Left lung (tissue), 10 donors: ENCODE results near the gene RAX. TPM values are rescaled to one million over a fixed set of nuclear protein-coding genes. Genes with fewer than 3 reads are reported as not detected.

ENCODE experiments used
- ATAC-seq: fragments of 200-7000 bp; cut with Tn5 transposase; one replicate; pipeline ENCODE4 v1.9.1; 2020; ENCODE audit warnings: moderate library complexity
- DNase-seq, 4 donors: peaks; one replicate each; pipeline ENCODE4 v3.0.0-alpha.2; 2013 to 2020
- H3K27ac ChIP-seq, 2 donors: fragments of 200-600 bp; sonication (generic) in 1 of 2; one replicate each; pipeline versions ENCODE4 v1.5.0 to v1.8.0; 2020 to 2021
- H3K27me3 ChIP-seq, 2 donors: fragments of 200-600 bp; sonication (generic) in 1 of 2; one replicate each; pipeline versions ENCODE4 v1.5.0 to v1.8.0; 2020 to 2021
- H3K36me3 ChIP-seq, 2 donors: fragments of 200-600 bp; sonication (generic) in 1 of 2; one replicate each; pipeline versions ENCODE4 v1.5.0 to v1.8.0; 2020 to 2021
- H3K4me1 ChIP-seq, 2 donors: fragments of 200-600 bp; one replicate each; pipeline ENCODE4 v1.8.0; 2021
- H3K4me3 ChIP-seq, 2 donors: fragments of 200-600 bp; sonication (generic) in 1 of 2; one replicate each; pipeline versions ENCODE4 v1.5.0 to v1.8.0; 2020 to 2021; ENCODE audit warnings: mild to moderate bottlenecking in 1 of 2
- H3K9me3 ChIP-seq, 2 donors: fragments of 200-600 bp; sonication (generic) in 1 of 2; one replicate each; pipeline versions ENCODE4 v1.5.0 to v1.8.0; 2020 to 2021
- intact Hi-C, 2 donors: fragments of 100-400 bp; cut with DNase I; formaldehyde crosslinking; loops; one replicate each; pipeline versions ENCODE4 v1.11.2 to v1.14.2; 2022
- polyA plus RNA-seq, 6 donors: library from polyadenylated mRNA; unstranded; fragments of 120-200 nt; gene quantifications; one replicate each; pipeline ENCODE4 v1.2.1, GENCODE V29; 2013; ENCODE audit not compliant: insufficient read length in 6 of 6
- total RNA-seq, 2 donors: library from RNA; stranded (reverse); fragmentation: NEBNext Ultra II Directional; extraction: Animal tissue kit (Norgen Biotek cat#: 25700); gene quantifications; one replicate each; pipeline ENCODE4 v1.2.1, GENCODE V29; 2021
- TF ChIP-seq, protein P1 (sequence below), 2 donors: fragments of 200-600 bp; sonication (generic) in 1 of 2; IDR thresholded peaks; one replicate each; pipeline versions ENCODE4 v1.5.0 to v1.8.0; 2021; ENCODE audit warnings: antibody characterized with exemption in 2 of 2
- donor health status: DM: no; HTN: yes; CAD: no.
- donor health status: DM: no; HTN: no; CAD: no.

RAX gene
- total and polyA plus RNA-seq, 8 donors, result not detected

DNA sequence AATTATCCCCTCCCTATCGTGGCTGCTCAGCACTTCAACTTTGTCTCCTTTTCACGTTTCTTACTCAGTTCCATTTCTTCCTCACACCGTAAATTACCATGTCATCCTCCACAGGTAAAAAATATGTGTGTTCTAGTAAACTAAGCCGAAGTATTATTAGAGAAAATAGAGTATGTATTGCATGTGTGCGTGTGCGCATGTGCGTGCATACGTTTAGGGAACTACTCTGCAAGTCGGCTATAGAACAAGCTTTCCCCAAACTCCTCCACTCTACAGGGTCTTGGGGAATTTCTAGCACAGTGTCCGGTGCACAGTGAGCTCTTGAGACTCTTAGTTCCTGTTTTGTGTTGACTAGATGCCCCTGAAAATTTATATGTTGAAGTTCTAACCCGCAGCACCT is 9.1 kb upstream of the RAX start:
- H3K4me3 ChIP-seq, result no peak overlapping the region
- no peak for ATAC-seq
- no peaks in the 10 kb centered on the region for H3K9me3 ChIP-seq
- intact Hi-C loops, result no loop called here
- no peak for DNase-seq
- H3K27ac ChIP-seq, result no peak overlapping the region
- no peaks in the 10 kb centered on the region for H3K36me3 ChIP-seq
- TF ChIP-seq, protein P1, sequence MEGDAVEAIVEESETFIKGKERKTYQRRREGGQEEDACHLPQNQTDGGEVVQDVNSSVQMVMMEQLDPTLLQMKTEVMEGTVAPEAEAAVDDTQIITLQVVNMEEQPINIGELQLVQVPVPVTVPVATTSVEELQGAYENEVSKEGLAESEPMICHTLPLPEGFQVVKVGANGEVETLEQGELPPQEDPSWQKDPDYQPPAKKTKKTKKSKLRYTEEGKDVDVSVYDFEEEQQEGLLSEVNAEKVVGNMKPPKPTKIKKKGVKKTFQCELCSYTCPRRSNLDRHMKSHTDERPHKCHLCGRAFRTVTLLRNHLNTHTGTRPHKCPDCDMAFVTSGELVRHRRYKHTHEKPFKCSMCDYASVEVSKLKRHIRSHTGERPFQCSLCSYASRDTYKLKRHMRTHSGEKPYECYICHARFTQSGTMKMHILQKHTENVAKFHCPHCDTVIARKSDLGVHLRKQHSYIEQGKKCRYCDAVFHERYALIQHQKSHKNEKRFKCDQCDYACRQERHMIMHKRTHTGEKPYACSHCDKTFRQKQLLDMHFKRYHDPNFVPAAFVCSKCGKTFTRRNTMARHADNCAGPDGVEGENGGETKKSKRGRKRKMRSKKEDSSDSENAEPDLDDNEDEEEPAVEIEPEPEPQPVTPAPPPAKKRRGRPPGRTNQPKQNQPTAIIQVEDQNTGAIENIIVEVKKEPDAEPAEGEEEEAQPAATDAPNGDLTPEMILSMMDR (IDR thresholded peaks at IDR 0.05), result no peak
- no peaks in the 10 kb centered on the region for H3K4me1 ChIP-seq
- H3K27me3 ChIP-seq, result peaks cover 20 to 97% of the 10 kb centered on the region in 2 donors

DNA sequence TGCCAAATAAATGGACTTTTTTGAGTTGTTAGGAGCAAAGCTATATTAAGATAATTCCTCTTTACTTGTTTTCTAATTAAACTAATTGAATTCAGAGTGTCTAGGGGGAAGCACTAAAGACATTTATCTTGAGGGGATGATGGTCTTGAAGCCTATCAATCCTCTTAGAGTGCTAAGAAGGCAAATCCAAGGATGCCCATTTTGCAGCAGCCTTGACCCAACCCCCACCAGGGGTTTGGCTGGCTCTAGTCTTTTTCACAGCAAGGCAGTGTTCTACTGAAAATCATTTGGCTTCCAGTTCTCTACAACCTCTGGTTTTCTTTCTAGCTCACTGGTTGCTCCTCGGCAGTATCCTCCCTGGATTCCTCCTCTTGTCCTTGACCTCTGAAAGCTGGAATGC is 6.5 kb upstream of the RAX start:
- Histone ChIP-seq H3K4me3 (no peak overlapping the region), H3K27me3 (peaks cover 28 to 100% of the 10 kb centered on the region in 2 donors), H3K27ac (no peak overlapping the region), H3K4me1 (no peaks in the 10 kb centered on the region), H3K9me3 (no peaks in the 10 kb centered on the region), H3K36me3 (no peaks in the 10 kb centered on the region)
- DNase-seq (no peak), ATAC-seq (no peak)
- TF ChIP-seq, protein P1 (IDR thresholded peaks at IDR 0.05), result no peak
- intact Hi-C loops, result no loop called here

DNA sequence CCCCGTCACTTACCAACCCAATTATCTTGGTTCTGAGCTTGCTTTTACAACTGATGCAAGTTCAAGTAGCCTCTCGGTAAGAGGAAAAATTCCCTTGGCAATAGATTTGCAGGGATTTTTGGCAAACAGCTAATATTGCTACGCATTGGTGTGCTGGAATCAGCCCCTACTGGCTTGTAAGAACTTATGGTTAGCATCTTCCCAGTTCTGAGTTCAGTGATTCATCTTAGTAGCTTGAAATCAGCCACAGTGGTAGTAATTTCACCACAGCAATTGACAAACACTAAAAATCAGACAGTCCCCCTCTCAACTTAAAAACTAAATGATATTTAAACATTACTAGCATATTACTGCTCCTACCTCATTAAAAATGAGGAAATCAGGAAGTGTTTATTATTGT is 5.9 kb upstream of the RAX start:
- TF ChIP-seq, protein P1 (IDR thresholded peaks at IDR 0.05), result no peak
- intact Hi-C loops, result no loop called here
- DNase-seq (no peak), ATAC-seq (no peak)
- Histone ChIP-seq H3K36me3 (no peaks in the 10 kb centered on the region), H3K27ac (no peak overlapping the region), H3K4me1 (no peaks in the 10 kb centered on the region), H3K4me3 (no peak overlapping the region), H3K27me3 (peaks cover 28 to 100% of the 10 kb centered on the region in 2 donors), H3K9me3 (no peaks in the 10 kb centered on the region)

DNA sequence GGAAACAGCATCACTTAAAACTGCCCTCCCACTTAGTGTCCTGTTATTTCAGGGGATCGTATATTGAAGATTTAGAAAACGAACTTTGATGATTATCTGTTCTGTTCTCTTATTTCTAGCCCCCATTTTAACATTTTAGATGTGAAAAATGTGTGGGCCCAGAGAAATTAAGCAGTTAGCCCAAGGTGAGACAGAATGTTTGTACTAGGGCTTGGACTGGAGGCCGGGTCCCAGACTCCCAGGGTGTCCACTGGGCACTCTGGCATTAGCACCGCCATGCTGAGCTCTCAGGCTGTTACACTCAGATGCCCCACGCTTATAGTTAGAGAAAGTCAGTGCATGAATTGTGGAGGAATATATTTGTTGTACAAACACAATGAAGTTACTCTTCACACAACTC is 5.5 kb upstream of the RAX start:
- H3K36me3 ChIP-seq, result no peaks in the 10 kb centered on the region
- no peak overlapping the region for H3K27ac ChIP-seq
- H3K4me1 ChIP-seq, result peaks cover 0 to 3% of the 10 kb centered on the region in 2 donors
- H3K27me3 ChIP-seq, result peaks cover 29 to 100% of the 10 kb centered on the region in 2 donors
- H3K9me3 ChIP-seq, result no peaks in the 10 kb centered on the region
- no peak overlapping the region for H3K4me3 ChIP-seq
- ATAC-seq (no peak), DNase-seq (no peak)
- TF ChIP-seq, protein P1 (IDR thresholded peaks at IDR 0.05), result no peak
- intact Hi-C loops, result no loop called here

DNA sequence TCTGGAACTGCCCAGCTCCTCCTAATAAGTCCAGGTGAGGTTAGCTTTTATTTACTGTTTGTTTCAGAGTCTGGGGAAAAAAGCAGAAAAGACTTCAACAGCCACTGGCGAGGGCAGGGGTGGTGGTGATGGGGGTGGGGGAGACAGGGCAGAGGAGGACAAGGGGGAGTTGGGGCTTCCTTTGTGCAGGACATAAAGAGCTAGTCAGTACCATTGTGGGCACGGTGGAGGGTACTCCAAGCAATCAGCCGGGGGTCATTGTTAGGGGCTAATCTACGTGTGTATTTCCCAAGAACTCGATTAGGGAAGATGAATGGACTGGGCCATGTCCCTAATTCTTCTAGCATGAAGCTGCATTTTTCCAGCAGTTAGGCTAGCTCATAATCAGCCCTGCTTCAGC is 2.8 kb upstream of the RAX start:
- H3K4me1 ChIP-seq, result peaks cover 9 to 23% of the 10 kb centered on the region in 2 donors
- intact Hi-C loops, result no loop called here
- ATAC-seq, result no peak
- H3K4me3 ChIP-seq, result no peak overlapping the region
- TF ChIP-seq, protein P1 (IDR thresholded peaks at IDR 0.05), result no peak
- no peaks in the 10 kb centered on the region for H3K36me3 ChIP-seq
- peaks cover 54 to 100% of the 10 kb centered on the region in 2 donors for H3K27me3 ChIP-seq
- no peak for DNase-seq
- H3K27ac ChIP-seq, result no peak overlapping the region
- H3K9me3 ChIP-seq, result no peaks in the 10 kb centered on the region
